Esophagus (tissue), 2 donors: ENCODE data around the gene FAM163B. TPM values are rescaled to one million over a fixed set of nuclear protein-coding genes. Genes with fewer than 3 reads are reported as not detected.

ENCODE experiments used
- H3K27ac ChIP-seq, 2 donors: one replicate each; pipeline ENCODE4 v1.5.1; 2013; ENCODE audit warnings: low read depth in 2 of 2, mild to moderate bottlenecking in 2 of 2, inconsistent platforms in 1 of 2, low read length in 1 of 2, moderate library complexity in 1 of 2
- H3K27me3 ChIP-seq, 2 donors: one replicate each; pipeline ENCODE4 v1.6.1; 2013; ENCODE audit warnings: low read length in 2 of 2, control low read depth in 1 of 2, mild to moderate bottlenecking in 1 of 2; ENCODE audit not compliant: insufficient read depth in 2 of 2, control insufficient read depth in 1 of 2
- H3K36me3 ChIP-seq, 2 donors: one replicate each; pipeline ENCODE4 v1.6.1; 2013; ENCODE audit warnings: low read length in 1 of 2; ENCODE audit not compliant: control insufficient read depth in 2 of 2, insufficient read depth in 2 of 2
- H3K4me1 ChIP-seq, 2 donors: one replicate each; pipeline ENCODE4 v1.6.1; 2013; ENCODE audit warnings: low read length in 1 of 2; ENCODE audit not compliant: control insufficient read depth in 2 of 2, insufficient read depth in 2 of 2
- H3K4me3 ChIP-seq, 2 donors: one replicate each; pipeline ENCODE4 v1.5.1; 2013; ENCODE audit warnings: low read length in 2 of 2, mild to moderate bottlenecking in 2 of 2, low read depth in 1 of 2, moderate library complexity in 1 of 2
- H3K9me3 ChIP-seq, 2 donors: one replicate each; pipeline ENCODE4 v1.6.1; 2013; ENCODE audit warnings: mild to moderate bottlenecking in 2 of 2, low read depth in 1 of 2, low read length in 1 of 2, moderate library complexity in 1 of 2; ENCODE audit not compliant: control insufficient read depth in 2 of 2, insufficient read depth in 1 of 2
- WGBS, 2 donors: extraction: QIAGEN DNeasy Blood & Tissue Kit; methylation state at CpG; one replicate each; pipeline ENCODE4 v1.1.7; 2013; 5-methylcytosine and 5-hydroxymethylcytosine counted together
- polyA plus RNA-seq, 2 donors: library from polyadenylated mRNA; stranded (reverse); fragments of 200-250 nt; gene quantifications; one replicate each; pipeline ENCODE4 v1.2.3, GENCODE V29; 2013
- donor health status: healthy with polysubstance abuse.
- donor health status: Bipolar disorder and iron deficiency.

The FAM163B gene
- polyA plus RNA-seq, 2 donors, result not detected

DNA sequence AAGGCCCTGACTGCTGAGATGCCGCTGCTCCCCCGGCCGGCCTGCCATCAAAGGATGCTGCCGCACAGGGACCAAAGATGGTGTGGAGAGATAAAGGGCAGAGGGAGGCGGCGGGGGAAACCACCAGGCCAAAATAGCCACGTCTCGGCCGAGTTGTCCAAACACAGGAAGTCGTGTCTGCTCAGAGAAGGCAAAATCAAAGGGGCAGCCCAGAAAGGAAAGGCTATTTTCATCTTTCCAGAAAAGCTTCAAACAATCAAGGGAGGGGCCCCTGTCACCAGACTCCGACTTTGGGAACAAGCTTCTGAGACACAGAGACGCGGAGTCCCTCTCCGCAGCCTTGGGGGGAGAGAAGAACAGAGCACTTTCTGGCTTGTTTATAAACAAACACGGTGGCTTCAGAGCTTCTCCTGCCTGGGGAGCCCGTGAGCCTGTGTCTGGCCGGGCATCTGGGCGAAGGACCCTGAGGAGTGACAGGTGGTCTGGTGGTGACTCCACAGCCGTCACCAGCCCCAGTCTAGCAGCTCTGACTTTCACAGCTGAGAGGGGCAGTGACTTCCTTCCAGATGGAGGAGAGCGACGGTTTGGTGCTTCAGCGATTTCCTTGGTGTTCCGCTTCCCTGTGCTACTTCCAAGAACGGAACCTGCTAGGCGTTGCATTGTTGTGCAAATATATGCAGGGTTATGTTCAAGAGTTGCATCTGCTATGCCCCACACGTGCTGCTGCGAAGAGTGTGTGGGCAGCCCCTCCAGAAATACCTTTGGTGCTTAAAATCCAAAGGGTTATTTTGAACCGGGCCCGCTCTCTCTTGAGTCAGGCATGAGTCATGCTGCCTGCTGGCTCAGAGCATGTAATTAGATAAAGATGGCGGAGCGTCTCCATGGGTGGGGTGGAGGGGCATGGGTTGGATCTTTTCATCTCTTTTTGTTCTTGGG, 50.7 kb downstream of the FAM163B start:
- Histone ChIP-seq H3K9me3 (no peaks in the 10 kb centered on the region), H3K4me3 (no peak overlapping the region), H3K27ac (peak overlapping the region; percentile 57 to 79), H3K4me1 (peaks cover 0 to 9% of the 10 kb centered on the region in 2 donors), H3K27me3 (no peaks in the 10 kb centered on the region), H3K36me3 (no peaks in the 10 kb centered on the region)
- 37 to 40% methylated on average over 31 of the region's 31 CpGs for WGBS, 2 donors

GRCh38 chr9:133557581-133557980, 51.6 kb downstream of the FAM163B start:
- Histone ChIP-seq H3K27me3 (no peaks in the 10 kb centered on the region), H3K4me3 (no peak overlapping the region), H3K4me1 (peaks cover 0 to 3% of the 10 kb centered on the region in 2 donors), H3K9me3 (no peaks in the 10 kb centered on the region), H3K27ac (no peak overlapping the region), H3K36me3 (no peaks in the 10 kb centered on the region)
- 93 to 94% methylated on average over 9 of the region's 9 CpGs for WGBS, 2 donors

DNA sequence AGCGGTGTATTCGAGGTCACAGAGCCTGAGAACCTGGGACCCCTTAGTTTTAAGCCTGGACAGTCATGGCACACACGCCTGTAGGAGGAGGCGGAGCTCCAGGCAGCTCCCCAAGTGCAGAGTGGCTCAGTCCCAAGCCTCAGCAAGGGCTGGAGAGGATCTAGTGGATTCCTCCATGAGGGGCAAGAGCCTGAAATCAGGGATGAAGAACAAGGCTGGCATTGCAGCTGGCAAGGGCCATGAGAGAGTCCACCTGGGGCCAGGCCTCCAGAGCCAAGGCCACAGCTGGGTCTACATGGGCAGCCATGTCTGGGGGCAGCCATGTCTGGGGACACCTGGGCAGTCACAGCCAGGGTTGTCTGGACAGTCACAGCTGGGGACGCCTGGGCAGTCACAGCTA, 52.8 kb downstream of the FAM163B start:
- WGBS, 2 donors, result 81 to 84% methylated on average over 5 of the region's 5 CpGs
- peaks cover 0 to 3% of the 10 kb centered on the region in 2 donors for H3K4me1 ChIP-seq

DNA sequence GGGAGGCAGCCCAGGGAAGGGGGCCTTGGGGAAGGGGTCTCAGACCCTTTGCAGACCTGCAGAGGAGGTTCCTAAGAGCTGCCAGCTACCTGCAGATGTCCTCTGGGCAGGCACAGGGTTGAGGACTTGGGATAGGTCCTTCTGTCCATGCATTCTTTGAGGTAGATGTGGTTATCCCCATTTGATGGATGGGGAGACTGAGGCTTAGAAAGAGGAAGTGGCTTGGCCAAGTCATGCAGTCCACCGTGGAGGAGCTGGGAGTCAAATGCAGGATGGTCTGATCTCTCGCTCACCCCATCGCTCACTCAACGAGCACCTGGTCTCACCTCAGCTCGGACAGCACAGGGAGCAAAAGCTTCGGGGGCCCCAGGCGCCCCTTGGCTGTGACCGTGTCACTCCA, 54.5 kb downstream of the FAM163B start:
- Histone ChIP-seq H3K27me3 (no peaks in the 10 kb centered on the region), H3K4me1 (no peaks in the 10 kb centered on the region), H3K4me3 (no peak overlapping the region), H3K27ac (no peak overlapping the region), H3K36me3 (no peaks in the 10 kb centered on the region), H3K9me3 (no peaks in the 10 kb centered on the region)
- 87 to 93% methylated on average over 8 of the region's 8 CpGs for WGBS, 2 donors

More for the DNA sequence above, 52.8 kb downstream of the FAM163B start:
- H3K4me3 ChIP-seq, result no peak overlapping the region
- no peaks in the 10 kb centered on the region for H3K27me3 ChIP-seq
- no peaks in the 10 kb centered on the region for H3K36me3 ChIP-seq
- no peaks in the 10 kb centered on the region for H3K9me3 ChIP-seq
- no peak overlapping the region for H3K27ac ChIP-seq

DNA sequence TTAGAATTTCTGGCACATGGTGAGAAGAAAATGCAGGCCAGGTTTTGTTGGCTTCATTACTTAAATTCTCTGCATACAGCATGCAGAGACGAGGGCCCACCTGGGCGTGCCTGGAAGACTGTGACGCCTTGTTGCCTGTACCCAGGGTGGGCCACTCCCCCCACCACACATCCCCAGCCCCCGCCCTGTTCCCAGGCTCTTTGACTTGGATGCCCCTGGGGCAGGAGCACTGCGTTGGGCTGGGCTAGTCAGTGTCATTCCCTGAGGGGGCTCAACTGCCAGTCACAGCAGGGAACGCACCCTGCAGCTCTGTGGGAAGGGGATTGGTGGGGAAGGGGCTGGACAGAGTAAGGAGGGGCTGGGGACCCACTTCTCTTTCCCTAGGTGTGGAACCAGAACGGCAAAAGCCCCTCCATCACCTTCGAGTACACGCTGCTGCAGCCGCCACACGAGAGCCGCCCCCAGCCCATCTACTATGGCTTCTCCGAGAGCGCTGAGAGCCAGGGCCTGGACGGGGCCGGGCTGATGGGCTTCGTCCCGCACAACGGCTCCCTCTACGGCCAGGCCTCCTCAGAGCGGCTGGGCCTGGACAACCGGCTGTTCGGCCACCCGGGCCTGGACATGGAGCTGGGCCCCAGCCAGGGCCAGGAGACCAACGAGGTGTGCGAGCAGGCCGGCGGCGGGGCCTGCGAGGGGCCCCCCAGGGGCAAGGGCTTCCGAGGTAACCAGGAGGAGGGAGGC, 55.0 kb downstream of the FAM163B start:
- H3K4me1 ChIP-seq, result no peaks in the 10 kb centered on the region
- WGBS, 2 donors, result 85 to 86% methylated on average over 29 to 31 of the region's 31 CpGs
- H3K4me3 ChIP-seq, result no peak overlapping the region
- H3K27ac ChIP-seq, result no peak overlapping the region
- H3K9me3 ChIP-seq, result no peaks in the 10 kb centered on the region
- no peaks in the 10 kb centered on the region for H3K36me3 ChIP-seq
- no peaks in the 10 kb centered on the region for H3K27me3 ChIP-seq

DNA sequence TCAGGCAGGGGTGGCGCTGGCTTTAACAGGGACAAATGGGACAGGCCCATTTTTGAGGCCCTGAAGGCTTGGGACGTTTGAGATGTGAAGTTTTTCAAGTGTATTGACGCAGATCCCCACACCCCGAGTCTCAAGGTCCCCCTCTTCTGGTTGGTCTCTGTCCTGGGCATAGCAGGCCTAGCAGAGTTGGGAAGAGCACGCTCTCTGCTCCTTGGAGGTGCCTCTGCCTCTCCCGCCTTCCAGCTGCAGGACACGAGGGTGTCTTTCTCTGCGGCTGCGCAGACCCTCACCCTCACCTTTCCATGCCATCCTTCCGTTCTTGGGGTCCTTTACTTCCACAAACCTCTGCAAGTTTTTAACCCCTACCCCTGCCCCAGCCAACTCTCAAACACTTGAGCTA, 56.1 kb downstream of the FAM163B start:
- no peaks in the 10 kb centered on the region for H3K4me1 ChIP-seq
- no peak overlapping the region for H3K4me3 ChIP-seq
- no peaks in the 10 kb centered on the region for H3K36me3 ChIP-seq
- WGBS, 2 donors, result 83 to 87% methylated on average over 10 of the region's 10 CpGs
- H3K27me3 ChIP-seq, result no peaks in the 10 kb centered on the region
- no peak overlapping the region for H3K27ac ChIP-seq
- H3K9me3 ChIP-seq, result no peaks in the 10 kb centered on the region

- 93% methylated on average over 8 of the region's 8 CpGs for WGBS, 2 donors
- Histone ChIP-seq H3K9me3 (no peaks in the 10 kb centered on the region), H3K36me3 (no peaks in the 10 kb centered on the region), H3K4me1 (no peaks in the 10 kb centered on the region), H3K27ac (no peak overlapping the region), H3K4me3 (no peak overlapping the region), H3K27me3 (no peaks in the 10 kb centered on the region)
Observed at GRCh38 chr9:133552236-133552635, 57.0 kb downstream of the FAM163B start.

GRCh38 chr9:133551446-133551845, 57.7 kb downstream of the FAM163B start:
- H3K9me3 ChIP-seq, result no peaks in the 10 kb centered on the region
- H3K4me3 ChIP-seq, result no peak overlapping the region
- peaks cover 0 to under 1% of the 10 kb centered on the region in 2 donors for H3K4me1 ChIP-seq
- 77 to 82% methylated on average over 7 of the region's 7 CpGs for WGBS, 2 donors
- H3K27ac ChIP-seq, result no peak overlapping the region
- H3K27me3 ChIP-seq, result no peaks in the 10 kb centered on the region
- H3K36me3 ChIP-seq, result no peaks in the 10 kb centered on the region

- no peaks in the 10 kb centered on the region for H3K36me3 ChIP-seq
- peaks cover 3 to 5% of the 10 kb centered on the region in 2 donors for H3K4me1 ChIP-seq
- no peaks in the 10 kb centered on the region for H3K27me3 ChIP-seq
- no peak overlapping the region for H3K27ac ChIP-seq
- 77 to 82% methylated on average over 15 of the region's 15 CpGs for WGBS, 2 donors
- no peaks in the 10 kb centered on the region for H3K9me3 ChIP-seq
- H3K4me3 ChIP-seq, result no peak overlapping the region
Observed at GRCh38 chr9:133547116-133547515, 62.1 kb downstream of the FAM163B start.
